ENCODE measurements around the gene ALG1. TPM values are rescaled to one million over a fixed set of nuclear protein-coding genes. Genes with fewer than 3 reads are reported as not detected.
"Not testable (repeated sequence)": the region's sequence is repeated elsewhere in the genome, so short reads cannot be mapped to it uniquely, and the experiment has no call there.

Gene ALG1
- total RNA-seq, 4 donors from 2014 or later: 27.3 to 47.1 (median 43.0) TPM

GRCh38 chr16:5072334-5073278 is 963 bp downstream of the ALG1 start:
- DNase-seq: no peak
- Histone ChIP-seq H3K27me3 (no peaks in the 10 kb centered on the region), H3K4me3 (replicated peaks in 1 of 3) (peak overlapping the region; percentile 37 to 84 (median 67)), H3K36me3 (peaks cover 8 to 12% of the 10 kb centered on the region in 2 donors), H3K27ac (peak overlapping the region in 2 of 3 donors; percentile 34 to 75), H3K4me1 (peaks cover 4 to 16% of the 10 kb centered on the region in 2 donors), H3K9me3 (no peaks in the 10 kb centered on the region)
- 62 to 70% methylated on average over 11 to 12 of the region's 12 CpGs for WGBS, 2 donors
- intact Hi-C loops (cut with DNase I): no loop called here
- TF ChIP-seq POLR2A (IDR thresholded peaks at IDR 0.05) (no peak), CTCF (IDR thresholded peaks at IDR 0.05) (no peak)

GRCh38 chr16:5073279-5073629 is 1.6 kb downstream of the ALG1 start:
- intact Hi-C loops (cut with DNase I): no loop called here
- H3K4me3 ChIP-seq (replicated peaks in 1 of 3): no peak overlapping the region

GRCh38 chr16:5073771-5074170 is 2.1 kb downstream of the ALG1 start:
- intact Hi-C loops (cut with DNase I); H3K27me3 ChIP-seq; H3K27ac ChIP-seq; H3K4me3 ChIP-seq (replicated peaks in 1 of 3); H3K9me3 ChIP-seq; DNase-seq: not testable (repeated sequence)
- Histone ChIP-seq H3K36me3 (peaks cover 8 to 18% of the 10 kb centered on the region in 2 donors), H3K4me1 (peaks cover 4 to 16% of the 10 kb centered on the region in 2 donors)
- 96 to 98% methylated on average over 15 of the region's 15 CpGs for WGBS, 2 donors

More at GRCh38 chr16:5073279-5073629, 1.6 kb downstream of the ALG1 start:
- no peak for DNase-seq
- TF ChIP-seq POLR2A (IDR thresholded peaks at IDR 0.05) (no peak), CTCF (IDR thresholded peaks at IDR 0.05) (no peak)
- Histone ChIP-seq H3K27me3 (no peaks in the 10 kb centered on the region), H3K4me1 (peaks cover 4 to 16% of the 10 kb centered on the region in 2 donors), H3K9me3 (no peaks in the 10 kb centered on the region), H3K36me3 (peaks cover 8 to 18% of the 10 kb centered on the region in 2 donors), H3K27ac (no peak overlapping the region)
- WGBS, 2 donors: 92 to 97% methylated on average over 2 of the region's 2 CpGs

- Histone ChIP-seq H3K4me1 (peaks cover 4 to 16% of the 10 kb centered on the region in 2 donors), H3K9me3 (no peaks in the 10 kb centered on the region), H3K36me3 (peaks cover 11 to 24% of the 10 kb centered on the region in 2 donors), H3K4me3 (replicated peaks in 1 of 3) (no peak overlapping the region), H3K27ac (no peak overlapping the region), H3K27me3 (no peaks in the 10 kb centered on the region)
- TF ChIP-seq CTCF (IDR thresholded peaks at IDR 0.05) (no peak), POLR2A (IDR thresholded peaks at IDR 0.05) (no peak)
- WGBS, 2 donors: 89 to 90% methylated on average over 5 of the region's 5 CpGs
- intact Hi-C loops (cut with DNase I): no loop called here
- no peak for DNase-seq
Observed at GRCh38 chr16:5075637-5076036, 4.0 kb downstream of the ALG1 start.

- H3K36me3 ChIP-seq: peaks cover 15 to 26% of the 10 kb centered on the region in 2 donors
- intact Hi-C loops (cut with DNase I): no loop called here
- no peak for DNase-seq
Observed at GRCh38 chr16:5077304-5077703, 5.7 kb downstream of the ALG1 start.

More at GRCh38 chr16:5077304-5077703, 5.7 kb downstream of the ALG1 start:
- WGBS, 2 donors: 97 to 99% methylated on average over 12 to 13 of the region's 13 CpGs
- H3K4me3 ChIP-seq (replicated peaks in 1 of 3): no peak overlapping the region
- no peaks in the 10 kb centered on the region for H3K9me3 ChIP-seq
- peaks cover 0 to 7% of the 10 kb centered on the region in 2 donors for H3K4me1 ChIP-seq
- no peaks in the 10 kb centered on the region for H3K27me3 ChIP-seq
- no peak overlapping the region for H3K27ac ChIP-seq
- no peak for TF ChIP-seq CTCF (IDR thresholded peaks at IDR 0.05)
- TF ChIP-seq POLR2A (IDR thresholded peaks at IDR 0.05): no peak

Data from thyroid gland (tissue), 4 donors.